Endothelial cell of umbilical vein (primary cell): ENCODE results near the gene TOP3B.

Source experiments
- CTCF ChIP-seq, 2 donors: IDR thresholded peaks; 1 replicate in 1 of 2; 2 replicates in 1 of 2; pipeline ENCODE4 v1.5.1; 2011; ENCODE audit warnings: low read length in 2 of 2, mild to moderate bottlenecking in 2 of 2, moderate library complexity in 2 of 2, control low read depth in 1 of 2, inconsistent platforms in 1 of 2, low read depth in 1 of 2; ENCODE audit not compliant: insufficient read depth in 1 of 2; ENCODE audit errors: extremely low read depth in 1 of 2
- MYC ChIP-seq: IDR thresholded peaks from one replicate; pipeline ENCODE4 v1.6.1; 2011; ENCODE audit warnings: mild to moderate bottlenecking, low read depth, low read length
- TF ChIP-seq, protein P1 (sequence below): IDR thresholded peaks from 2 replicates; pipeline ENCODE4 v1.6.1; 2011; ENCODE audit not compliant: insufficient read depth, insufficient read length

DNA sequence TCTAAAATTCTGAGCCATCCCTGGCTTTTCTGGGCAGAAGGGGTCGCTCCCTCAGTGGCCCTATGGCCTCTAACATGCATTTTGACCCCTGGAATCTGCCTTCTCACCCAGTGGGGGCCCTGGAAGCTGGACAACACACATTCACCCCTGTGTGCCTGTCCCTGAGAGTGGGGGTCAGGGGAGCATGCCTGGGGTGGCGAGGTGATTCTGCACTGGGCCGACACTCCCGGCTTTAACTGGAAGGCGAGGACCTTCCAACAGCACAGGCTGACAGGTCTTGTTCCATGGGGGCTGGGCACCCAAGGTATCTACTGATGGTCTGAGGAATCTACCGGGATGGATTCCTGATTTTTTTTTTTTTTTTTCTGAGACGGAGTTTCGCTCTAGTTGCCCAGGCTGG, 40.7 kb downstream of the TOP3B start:
- no peak for TF ChIP-seq CTCF (IDR thresholded peaks at IDR 0.05; ENCODE audit: extremely low read depth in 1 of 2, insufficient read depth in 1 of 2, low read depth in 1 of 2, low read length in 2 of 2)
- TF ChIP-seq, protein P1, sequence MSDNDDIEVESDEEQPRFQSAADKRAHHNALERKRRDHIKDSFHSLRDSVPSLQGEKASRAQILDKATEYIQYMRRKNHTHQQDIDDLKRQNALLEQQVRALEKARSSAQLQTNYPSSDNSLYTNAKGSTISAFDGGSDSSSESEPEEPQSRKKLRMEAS: no peak
- no peak for TF ChIP-seq MYC
